Measurements from ENCODE around the gene TJP1.
"Not testable (repeated sequence)": the region's sequence is repeated elsewhere in the genome, so short reads cannot be mapped to it uniquely, and the experiment has no call there.

The TJP1 gene

DNA sequence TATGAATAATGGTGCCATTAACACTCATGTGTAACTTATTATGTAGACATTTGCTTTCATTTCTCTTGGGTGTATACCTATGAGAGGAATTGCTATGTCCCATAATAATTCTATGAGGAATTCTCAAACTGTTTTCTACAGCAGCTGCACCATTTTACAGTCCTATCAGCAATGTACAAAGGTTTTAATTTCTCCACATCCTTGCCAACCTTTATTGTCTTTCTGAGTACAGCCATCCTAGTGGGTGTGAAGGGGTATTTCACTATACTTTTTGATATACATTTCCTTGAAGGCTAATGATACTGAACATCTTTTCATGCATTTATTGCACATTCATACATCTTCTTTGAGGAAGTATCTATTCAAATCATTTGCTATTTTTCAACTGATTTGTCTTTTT is 34.5 kb downstream of the TJP1 start:
- Histone ChIP-seq H3K27me3 (no peaks in the 10 kb centered on the region), H3K4me3 (no peak overlapping the region), H3K4me1 (peaks cover 0 to 53% (median 4%) of the 10 kb centered on the region in 4 donors), H3K27ac (no peak overlapping the region), H3K9me3 (no peaks in the 10 kb centered on the region), H3K36me3 (no peaks in the 10 kb centered on the region)
- TF ChIP-seq, protein P1, sequence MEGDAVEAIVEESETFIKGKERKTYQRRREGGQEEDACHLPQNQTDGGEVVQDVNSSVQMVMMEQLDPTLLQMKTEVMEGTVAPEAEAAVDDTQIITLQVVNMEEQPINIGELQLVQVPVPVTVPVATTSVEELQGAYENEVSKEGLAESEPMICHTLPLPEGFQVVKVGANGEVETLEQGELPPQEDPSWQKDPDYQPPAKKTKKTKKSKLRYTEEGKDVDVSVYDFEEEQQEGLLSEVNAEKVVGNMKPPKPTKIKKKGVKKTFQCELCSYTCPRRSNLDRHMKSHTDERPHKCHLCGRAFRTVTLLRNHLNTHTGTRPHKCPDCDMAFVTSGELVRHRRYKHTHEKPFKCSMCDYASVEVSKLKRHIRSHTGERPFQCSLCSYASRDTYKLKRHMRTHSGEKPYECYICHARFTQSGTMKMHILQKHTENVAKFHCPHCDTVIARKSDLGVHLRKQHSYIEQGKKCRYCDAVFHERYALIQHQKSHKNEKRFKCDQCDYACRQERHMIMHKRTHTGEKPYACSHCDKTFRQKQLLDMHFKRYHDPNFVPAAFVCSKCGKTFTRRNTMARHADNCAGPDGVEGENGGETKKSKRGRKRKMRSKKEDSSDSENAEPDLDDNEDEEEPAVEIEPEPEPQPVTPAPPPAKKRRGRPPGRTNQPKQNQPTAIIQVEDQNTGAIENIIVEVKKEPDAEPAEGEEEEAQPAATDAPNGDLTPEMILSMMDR (IDR thresholded peaks at IDR 0.05): no peak
- intact Hi-C loops (cut with DNase I; ENCODE audit: low total_unique reads): no loop called here
- no peak for DNase-seq

DNA sequence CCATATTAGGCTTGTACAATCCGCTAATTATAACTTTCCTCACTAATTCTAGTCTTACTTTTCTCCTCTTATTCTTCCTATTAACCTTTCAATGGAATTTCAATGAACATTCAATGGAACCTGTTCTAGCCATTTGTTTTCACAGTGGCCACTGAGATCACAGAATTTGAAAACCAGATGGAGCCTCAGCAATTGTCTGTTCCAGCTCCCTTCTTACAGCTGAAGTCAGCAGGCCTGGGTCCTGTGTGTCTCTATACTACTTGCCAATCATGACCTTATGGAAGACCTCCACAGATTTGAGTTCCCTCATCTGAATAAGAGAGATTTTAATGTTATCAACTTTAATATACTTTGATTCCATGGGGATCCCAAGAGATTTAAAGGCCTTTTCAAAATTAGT is 36.6 kb downstream of the TJP1 start:
- Histone ChIP-seq H3K27me3 (no peaks in the 10 kb centered on the region), H3K4me3 (no peak overlapping the region), H3K4me1 (peaks cover 0 to 45% (median 4%) of the 10 kb centered on the region in 4 donors), H3K36me3 (no peaks in the 10 kb centered on the region), H3K9me3 (no peaks in the 10 kb centered on the region), H3K27ac (peak overlapping the region in 1 of 2 donors; percentile 10)
- intact Hi-C loops (cut with DNase I; ENCODE audit: low total_unique reads): no loop called here
- DNase-seq: no peak
- TF ChIP-seq, protein P1 (IDR thresholded peaks at IDR 0.05): no peak

DNA sequence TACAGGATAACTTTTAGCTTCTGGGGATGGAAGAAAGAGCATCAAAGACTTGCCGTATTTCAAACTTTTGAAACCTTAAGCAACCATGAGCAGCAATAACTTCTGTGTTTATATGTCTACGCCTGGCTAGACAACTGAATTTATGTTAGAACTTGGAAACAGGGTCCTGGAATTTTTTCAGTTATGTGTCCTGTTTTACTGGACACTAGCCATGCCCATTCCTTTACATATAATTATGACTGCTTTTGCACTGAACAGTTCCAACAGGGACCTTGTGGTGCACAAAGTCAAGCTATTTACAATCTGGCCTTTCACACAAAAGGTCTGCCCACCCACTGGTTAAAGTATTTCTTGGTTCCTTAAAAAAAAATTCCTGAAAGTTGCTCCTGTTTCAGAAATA is 37.1 kb downstream of the TJP1 start:
- H3K36me3 ChIP-seq: no peaks in the 10 kb centered on the region
- no peak overlapping the region for H3K4me3 ChIP-seq
- intact Hi-C loops (cut with DNase I; ENCODE audit: low total_unique reads): no loop called here
- TF ChIP-seq, protein P1 (IDR thresholded peaks at IDR 0.05): no peak
- no peaks in the 10 kb centered on the region for H3K27me3 ChIP-seq
- peak overlapping the region; percentile 2 to 10 for H3K27ac ChIP-seq
- H3K4me1 ChIP-seq: peaks cover 0 to 45% (median 4%) of the 10 kb centered on the region in 4 donors
- no peaks in the 10 kb centered on the region for H3K9me3 ChIP-seq
- DNase-seq: no peak

DNA sequence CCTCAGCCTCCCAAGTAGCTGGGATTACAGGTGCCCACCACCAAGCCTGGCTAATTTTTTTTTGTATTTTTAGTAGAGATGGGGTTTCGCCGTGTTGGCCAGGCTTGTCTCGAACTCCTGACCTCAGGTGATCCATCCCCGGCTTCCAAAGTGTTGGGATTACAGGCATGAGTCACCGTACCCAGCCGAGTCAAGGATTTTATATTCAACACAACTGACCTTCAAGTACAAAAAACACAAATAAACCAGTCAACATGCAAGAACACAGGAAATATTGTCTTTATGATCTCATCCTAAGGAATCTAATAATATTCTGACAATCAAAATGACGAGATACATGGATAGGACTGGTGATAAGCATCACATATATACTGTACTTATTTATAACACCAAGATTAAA is 37.9 kb downstream of the TJP1 start:
- H3K4me3 ChIP-seq: no peak overlapping the region
- no peaks in the 10 kb centered on the region for H3K9me3 ChIP-seq
- intact Hi-C loops (cut with DNase I; ENCODE audit: low total_unique reads): no loop called here
- TF ChIP-seq, protein P1 (IDR thresholded peaks at IDR 0.05): no peak
- peak overlapping the region in 1 of 2 donors; percentile 2 for H3K27ac ChIP-seq
- peaks cover 0 to 45% (median 4%) of the 10 kb centered on the region in 4 donors for H3K4me1 ChIP-seq
- no peak for DNase-seq
- no peaks in the 10 kb centered on the region for H3K36me3 ChIP-seq
- no peaks in the 10 kb centered on the region for H3K27me3 ChIP-seq

DNA sequence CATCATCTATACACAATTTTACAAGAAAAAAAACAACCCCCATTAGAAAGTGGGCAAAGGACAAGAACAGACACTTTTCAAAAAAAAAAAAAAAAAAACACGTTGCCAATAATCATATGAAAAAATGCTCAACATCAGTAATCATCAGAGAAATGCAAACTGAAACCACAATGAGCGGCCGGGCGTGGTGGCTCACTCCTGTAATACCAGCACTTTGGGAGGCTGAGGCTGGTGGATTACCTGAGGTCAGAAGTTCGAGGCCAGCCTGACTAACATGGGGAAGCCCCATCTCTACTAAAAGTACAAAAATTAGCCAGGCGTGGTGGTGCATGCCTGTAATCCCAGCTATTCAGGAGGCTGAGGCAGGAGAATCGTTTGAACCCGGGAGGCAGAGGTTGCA is 39.5 kb downstream of the TJP1 start:
- H3K27me3 ChIP-seq; H3K4me3 ChIP-seq; intact Hi-C loops (cut with DNase I; ENCODE audit: low total_unique reads); H3K9me3 ChIP-seq; H3K27ac ChIP-seq; DNase-seq; H3K36me3 ChIP-seq: not testable (repeated sequence)
- H3K4me1 ChIP-seq: peaks cover 0 to 55% (median 4%) of the 10 kb centered on the region in 4 donors

DNA sequence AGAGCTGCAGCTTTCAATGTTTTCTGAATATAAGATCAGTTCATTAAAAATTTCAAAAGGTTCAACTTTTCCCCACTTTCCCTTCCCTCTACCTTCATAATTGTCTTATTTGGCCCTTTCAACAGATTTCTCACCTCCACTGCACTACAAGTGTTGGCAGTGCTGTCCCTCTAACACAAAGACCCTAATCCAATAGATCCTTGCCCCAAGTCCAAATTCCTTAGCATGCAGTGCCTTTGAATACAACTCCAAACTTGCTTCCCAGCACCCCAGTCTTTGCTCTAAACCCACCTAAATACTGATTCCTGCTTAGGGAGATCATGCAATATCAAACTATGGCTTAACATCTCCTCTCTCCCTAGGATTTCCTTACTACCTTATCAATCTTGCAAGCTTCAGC is 43.9 kb downstream of the TJP1 start:
- Histone ChIP-seq H3K4me3 (no peak overlapping the region), H3K4me1 (peaks cover 0 to 63% (median 4%) of the 10 kb centered on the region in 4 donors), H3K27ac (no peak overlapping the region), H3K36me3 (no peaks in the 10 kb centered on the region), H3K27me3 (no peaks in the 10 kb centered on the region), H3K9me3 (no peaks in the 10 kb centered on the region)
- intact Hi-C loops (cut with DNase I; ENCODE audit: low total_unique reads): no loop called here
- TF ChIP-seq, protein P1 (IDR thresholded peaks at IDR 0.05): no peak
- DNase-seq: no peak

Data from tibial artery (tissue), 4 donors.